Upper lobe of left lung (tissue), 6 donors: Measurements from ENCODE around the gene XRCC1. TPM values are rescaled to one million over a fixed set of nuclear protein-coding genes. Genes with fewer than 3 reads are reported as not detected.
A peak's percentile ranks its signal among the peaks of the same experiment; 100 is the strongest.
"Not testable (repeated sequence)": the region's sequence is repeated elsewhere in the genome, so short reads cannot be mapped to it uniquely, and the experiment has no call there.

Source experiments
- ATAC-seq, 2 donors: fragments of 200-7000 bp; cut with Tn5 transposase; one replicate each; pipeline ENCODE4 v1.9.1; 2022; ENCODE audit warnings: mild to moderate bottlenecking in 2 of 2, moderate library complexity in 2 of 2; ENCODE audit not compliant: low FRiP score in 2 of 2
- DNase-seq, 2 donors: peaks; one replicate each; pipeline ENCODE4 v3.0.0-alpha.2; 2019 to 2020
- H3K27ac ChIP-seq, 4 donors: fragments of 200-600 bp; sonication (generic); one replicate each; pipeline ENCODE4 v1.5.1; 2016 to 2019
- H3K27me3 ChIP-seq, 4 donors: fragments of 200-600 bp; sonication (generic); one replicate each; pipeline ENCODE4 v1.5.1; 2017 to 2019
- H3K36me3 ChIP-seq, 4 donors: fragments of 200-600 bp; sonication (generic); one replicate each; pipeline ENCODE4 v1.5.1; 2016 to 2019
- H3K4me1 ChIP-seq, 4 donors: fragments of 200-600 bp; sonication (generic); one replicate each; pipeline ENCODE4 v1.5.1; 2018 to 2019
- H3K4me3 ChIP-seq, 4 donors: fragments of 200-600 bp; sonication (generic); one replicate each; pipeline ENCODE4 v1.5.1; 2017 to 2019; ENCODE audit warnings: mild to moderate bottlenecking in 2 of 4, moderate library complexity in 1 of 4
- H3K9me3 ChIP-seq, 4 donors: fragments of 200-600 bp; sonication (generic); one replicate each; pipeline ENCODE4 v1.5.1; 2018 to 2019
- EP300 ChIP-seq, 4 donors: sonication (generic); formaldehyde crosslinking; IDR thresholded peaks; one replicate each; pipeline ENCODE4 v1.5.1; 2017; ENCODE audit warnings: antibody characterized with exemption in 4 of 4, control low read depth in 2 of 4
- POLR2A ChIP-seq, 4 donors: fragments of 450-650 bp; IDR thresholded peaks; one replicate each; pipeline ENCODE4 v1.5.1; 2016 to 2017; ENCODE audit warnings: antibody characterized with exemption in 4 of 4, mild to moderate bottlenecking in 2 of 4
- POLR2AphosphoS5 ChIP-seq, 2 donors: sonication (generic); formaldehyde crosslinking; IDR thresholded peaks; one replicate each; pipeline ENCODE4 v1.5.1; 2017; ENCODE audit warnings: antibody characterized with exemption in 2 of 2
- WGBS, 2 donors: methylation state at CpG; one replicate each; pipeline ENCODE4 v1.1.5; 2017 to 2018; 5-methylcytosine and 5-hydroxymethylcytosine counted together
- total RNA-seq, 6 donors: library from RNA; depleted of rRNA in 4 of 6; stranded (reverse); fragments of >200 nt in 4 of 6; gene quantifications; one replicate each; pipeline versions ENCODE4 v1.1.0 to v1.2.1, GENCODE V29; 2016 to 2021
- TF ChIP-seq, protein P1 (sequence below), 6 experiments: fragments of 450-650 bp in 4 of 6; fragments of 200-600 bp in 2 of 6; sonication (generic) in 2 of 6; IDR thresholded peaks; one replicate each; pipeline ENCODE4 v1.5.1; 2016 to 2019; ENCODE audit warnings: antibody characterized with exemption in 6 of 6
- donor health status: DM: no; HTN: no; CAD: no; lungs with moderate emphysema.
- donor health status: DM: no; HTN: yes; CAD: no; lungs with severe emphysema.

XRCC1 gene
- total RNA-seq, 6 donors from 2014 or later = 24.2 to 30.1 (median 26.4) TPM

DNA sequence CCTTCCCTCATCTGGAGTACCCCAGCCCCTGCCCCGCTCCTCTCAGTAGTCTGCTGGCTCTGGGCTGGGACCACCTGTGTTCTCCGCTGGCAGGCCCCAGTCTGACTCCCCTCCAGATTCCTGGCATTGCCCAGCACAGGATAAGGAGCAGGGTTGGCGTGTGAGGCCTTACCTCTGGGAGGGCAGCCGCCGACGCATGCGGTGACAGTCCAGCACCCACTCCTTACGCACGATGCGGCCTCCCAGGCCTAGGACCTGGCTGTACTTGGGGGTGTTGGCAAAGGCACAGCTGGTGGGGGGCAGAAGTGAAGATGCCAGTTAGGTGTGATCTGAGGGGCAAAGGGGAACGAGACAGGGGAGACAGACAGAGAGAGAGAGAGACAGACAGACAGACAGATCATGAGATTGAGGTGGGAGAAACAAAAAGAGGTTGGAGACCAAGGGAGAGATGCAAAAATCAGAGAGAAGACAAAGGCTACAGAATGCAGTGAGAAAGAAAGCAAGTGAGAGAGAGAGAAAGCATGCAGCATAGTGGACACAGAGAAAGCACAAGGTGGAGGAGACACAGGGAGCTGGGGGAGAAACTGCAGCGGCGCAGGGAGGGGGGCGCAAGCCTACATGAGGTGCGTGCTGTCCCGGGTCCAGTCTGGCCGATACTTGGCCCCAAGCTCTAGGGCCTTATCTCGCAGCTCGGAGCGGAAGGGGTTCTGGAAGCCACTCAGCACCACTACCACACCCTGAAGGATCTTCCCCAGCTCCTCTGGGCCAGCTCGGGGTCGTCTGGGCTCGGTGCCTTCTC, 23.7 kb downstream of the XRCC1 start:
- Histone ChIP-seq H3K4me3 (no peak overlapping the region), H3K27me3 (no peaks in the 10 kb centered on the region), H3K27ac (no peak overlapping the region), H3K4me1 (no peaks in the 10 kb centered on the region), H3K9me3 (no peaks in the 10 kb centered on the region), H3K36me3 (peaks cover 14 to 71% (median 37%) of the 10 kb centered on the region in 4 donors)
- ATAC-seq = no peak
- DNase-seq = peak in 1 of 2 donors; percentile 56
- 92 to 95% methylated on average over 23 of the region's 23 CpGs for WGBS, 2 donors
- TF ChIP-seq POLR2AphosphoS5 (IDR thresholded peaks at IDR 0.05) (no peak), POLR2A (IDR thresholded peaks at IDR 0.05) (no peak), EP300 (IDR thresholded peaks at IDR 0.05) (no peak)
- TF ChIP-seq, protein P1, sequence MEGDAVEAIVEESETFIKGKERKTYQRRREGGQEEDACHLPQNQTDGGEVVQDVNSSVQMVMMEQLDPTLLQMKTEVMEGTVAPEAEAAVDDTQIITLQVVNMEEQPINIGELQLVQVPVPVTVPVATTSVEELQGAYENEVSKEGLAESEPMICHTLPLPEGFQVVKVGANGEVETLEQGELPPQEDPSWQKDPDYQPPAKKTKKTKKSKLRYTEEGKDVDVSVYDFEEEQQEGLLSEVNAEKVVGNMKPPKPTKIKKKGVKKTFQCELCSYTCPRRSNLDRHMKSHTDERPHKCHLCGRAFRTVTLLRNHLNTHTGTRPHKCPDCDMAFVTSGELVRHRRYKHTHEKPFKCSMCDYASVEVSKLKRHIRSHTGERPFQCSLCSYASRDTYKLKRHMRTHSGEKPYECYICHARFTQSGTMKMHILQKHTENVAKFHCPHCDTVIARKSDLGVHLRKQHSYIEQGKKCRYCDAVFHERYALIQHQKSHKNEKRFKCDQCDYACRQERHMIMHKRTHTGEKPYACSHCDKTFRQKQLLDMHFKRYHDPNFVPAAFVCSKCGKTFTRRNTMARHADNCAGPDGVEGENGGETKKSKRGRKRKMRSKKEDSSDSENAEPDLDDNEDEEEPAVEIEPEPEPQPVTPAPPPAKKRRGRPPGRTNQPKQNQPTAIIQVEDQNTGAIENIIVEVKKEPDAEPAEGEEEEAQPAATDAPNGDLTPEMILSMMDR (IDR thresholded peaks at IDR 0.05) = no peak

DNA sequence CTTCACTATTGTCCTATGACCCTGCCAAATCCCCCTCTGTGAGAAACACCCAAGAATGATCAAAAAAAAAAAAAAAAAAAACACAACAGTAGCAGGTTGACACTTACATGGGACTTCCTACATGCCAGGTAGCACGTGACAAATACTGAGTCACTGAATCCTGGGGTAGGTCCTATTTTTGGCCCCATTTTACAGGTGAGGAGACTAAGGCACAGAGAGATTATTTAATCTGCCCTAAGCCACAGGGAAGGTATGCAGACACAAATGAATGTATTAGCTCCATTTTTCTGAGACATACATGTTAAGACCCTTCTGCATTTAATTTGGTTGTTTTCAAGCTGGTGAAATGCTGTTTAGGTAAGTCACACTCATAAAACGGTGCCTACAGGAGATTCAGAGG, 26.6 kb downstream of the XRCC1 start:
- DNase-seq (no peak), ATAC-seq (no peak)
- 89 to 91% methylated on average over 2 of the region's 2 CpGs for WGBS, 2 donors
- Histone ChIP-seq H3K9me3 (no peaks in the 10 kb centered on the region), H3K4me1 (no peaks in the 10 kb centered on the region), H3K27me3 (no peaks in the 10 kb centered on the region), H3K36me3 (peaks cover 14 to 78% (median 50%) of the 10 kb centered on the region in 4 donors), H3K4me3 (no peak overlapping the region), H3K27ac (no peak overlapping the region)
- TF ChIP-seq, protein P1 (IDR thresholded peaks at IDR 0.05) = no peak
- TF ChIP-seq POLR2A (IDR thresholded peaks at IDR 0.05) (no peak), EP300 (IDR thresholded peaks at IDR 0.05) (no peak), POLR2AphosphoS5 (IDR thresholded peaks at IDR 0.05) (no peak)

DNA sequence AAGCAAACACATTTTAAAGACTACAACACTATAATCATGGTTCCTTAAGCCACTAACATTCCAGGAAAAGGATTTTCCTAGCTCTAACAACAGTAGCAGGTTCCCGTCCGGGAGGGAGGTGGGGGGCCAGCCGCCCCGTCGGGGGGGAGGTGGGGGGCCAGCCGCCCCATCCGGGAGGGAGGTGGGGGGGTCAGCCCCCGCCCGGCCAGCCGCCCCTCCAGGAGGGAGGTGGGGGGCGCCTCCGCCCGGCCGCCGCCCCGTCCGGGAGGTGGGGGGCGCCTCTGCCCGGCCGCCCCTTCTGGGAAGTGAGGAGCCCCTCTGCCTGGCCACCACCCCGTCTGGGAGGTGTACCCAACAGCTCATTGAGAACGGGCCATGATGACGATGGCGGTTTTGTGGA, 27.4 kb downstream of the XRCC1 start:
- 88 to 91% methylated on average over 3 to 9 of the region's 24 CpGs for WGBS, 2 donors
- peak in 1 of 2 donors; percentile 68 for DNase-seq
- H3K27me3 ChIP-seq, H3K4me3 ChIP-seq, H3K27ac ChIP-seq, ATAC-seq, H3K4me1 ChIP-seq, H3K9me3 ChIP-seq: not testable (repeated sequence)
- peaks cover 14 to 81% (median 51%) of the 10 kb centered on the region in 4 donors for H3K36me3 ChIP-seq

DNA sequence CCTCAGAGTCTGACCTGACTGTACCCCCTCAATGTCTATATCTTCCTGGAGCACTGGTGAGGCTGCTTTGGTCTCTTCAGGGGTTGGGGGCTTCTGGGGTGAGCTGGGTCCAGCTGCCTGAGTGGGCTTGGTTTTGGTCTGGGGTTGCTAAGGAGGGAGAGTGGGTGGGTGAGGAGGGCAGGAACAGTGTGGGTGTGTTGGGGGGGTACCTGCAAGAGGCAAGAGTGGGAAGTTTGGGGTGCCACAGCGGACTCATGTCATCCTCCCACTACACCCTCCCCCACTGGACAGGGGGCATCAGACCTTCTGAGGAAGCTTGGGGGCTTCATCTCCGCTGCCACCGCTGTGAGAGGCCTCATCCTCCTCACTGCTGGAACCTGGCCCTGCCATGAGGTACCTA, 28.7 kb downstream of the XRCC1 start:
- no peak overlapping the region for H3K27ac ChIP-seq
- ATAC-seq (no peak), DNase-seq (no peak)
- H3K27me3 ChIP-seq = no peaks in the 10 kb centered on the region
- H3K36me3 ChIP-seq = peaks cover 11 to 81% (median 52%) of the 10 kb centered on the region in 4 donors
- H3K4me3 ChIP-seq = no peak overlapping the region
- H3K9me3 ChIP-seq = no peaks in the 10 kb centered on the region
- no peak for TF ChIP-seq POLR2A (IDR thresholded peaks at IDR 0.05)
- no peak for TF ChIP-seq POLR2AphosphoS5 (IDR thresholded peaks at IDR 0.05)
- WGBS, 2 donors = 93 to 97% methylated on average over 3 of the region's 3 CpGs
- H3K4me1 ChIP-seq = no peaks in the 10 kb centered on the region

GRCh38 chr19:43545981-43546380, 29.3 kb downstream of the XRCC1 start:
- ATAC-seq (no peak), DNase-seq (no peak)
- H3K4me1 ChIP-seq = no peaks in the 10 kb centered on the region
- no peaks in the 10 kb centered on the region for H3K9me3 ChIP-seq
- H3K27ac ChIP-seq = no peak overlapping the region
- peaks cover 8 to 79% (median 49%) of the 10 kb centered on the region in 4 donors for H3K36me3 ChIP-seq
- H3K4me3 ChIP-seq = no peak overlapping the region
- TF ChIP-seq POLR2A (IDR thresholded peaks at IDR 0.05) (no peak), EP300 (IDR thresholded peaks at IDR 0.05) (no peak), POLR2AphosphoS5 (IDR thresholded peaks at IDR 0.05) (no peak)
- TF ChIP-seq, protein P1 (IDR thresholded peaks at IDR 0.05) = no peak
- H3K27me3 ChIP-seq = no peaks in the 10 kb centered on the region
- 88 to 100% methylated on average over 2 of the region's 2 CpGs for WGBS, 2 donors

DNA sequence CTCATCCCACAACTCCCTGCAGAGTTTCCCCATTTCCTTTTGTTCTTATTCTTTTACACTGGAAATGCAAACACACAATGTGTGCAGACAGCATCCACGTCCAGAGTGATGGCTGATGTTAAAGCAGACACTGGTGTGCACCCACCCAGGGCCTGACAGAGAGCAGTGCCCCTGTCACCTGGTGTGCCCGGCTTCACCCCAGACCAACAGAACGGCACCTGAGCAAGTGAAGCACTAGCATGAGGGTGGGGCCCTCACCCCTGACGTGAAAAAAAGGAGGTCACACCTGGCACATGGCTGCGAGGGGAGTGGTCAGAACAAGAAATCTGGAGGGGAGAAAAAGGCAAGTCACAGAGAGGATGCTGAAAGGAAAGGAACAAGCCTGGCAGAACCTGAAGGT, 30.1 kb downstream of the XRCC1 start:
- no peak for ATAC-seq
- 91 to 97% methylated on average over 5 of the region's 5 CpGs for WGBS, 2 donors

More for the DNA sequence above, 30.1 kb downstream of the XRCC1 start:
- TF ChIP-seq POLR2AphosphoS5 (IDR thresholded peaks at IDR 0.05) (no peak), POLR2A (IDR thresholded peaks at IDR 0.05) (no peak), EP300 (IDR thresholded peaks at IDR 0.05) (no peak)
- TF ChIP-seq, protein P1 (IDR thresholded peaks at IDR 0.05) = no peak
- H3K27ac ChIP-seq = no peak overlapping the region
- no peak for DNase-seq
- H3K4me1 ChIP-seq = no peaks in the 10 kb centered on the region
- no peaks in the 10 kb centered on the region for H3K9me3 ChIP-seq
- H3K27me3 ChIP-seq = no peaks in the 10 kb centered on the region
- H3K4me3 ChIP-seq = no peak overlapping the region
- H3K36me3 ChIP-seq = peaks cover 6 to 79% (median 49%) of the 10 kb centered on the region in 4 donors
